GM12872 (cell line): ENCODE data around the gene SSTR5.

Experiments used
- CTCF ChIP-seq: IDR thresholded peaks from 3 replicates; pipeline ENCODE4 v1.5.1; 2011; ENCODE audit warnings: low read depth, mild to moderate bottlenecking, low read length, moderate library complexity; ENCODE audit not compliant: insufficient read depth

Gene SSTR5

GRCh38 chr16:1058216-1058615 is 14.3 kb upstream of the SSTR5 start:
- no peak for TF ChIP-seq CTCF

DNA sequence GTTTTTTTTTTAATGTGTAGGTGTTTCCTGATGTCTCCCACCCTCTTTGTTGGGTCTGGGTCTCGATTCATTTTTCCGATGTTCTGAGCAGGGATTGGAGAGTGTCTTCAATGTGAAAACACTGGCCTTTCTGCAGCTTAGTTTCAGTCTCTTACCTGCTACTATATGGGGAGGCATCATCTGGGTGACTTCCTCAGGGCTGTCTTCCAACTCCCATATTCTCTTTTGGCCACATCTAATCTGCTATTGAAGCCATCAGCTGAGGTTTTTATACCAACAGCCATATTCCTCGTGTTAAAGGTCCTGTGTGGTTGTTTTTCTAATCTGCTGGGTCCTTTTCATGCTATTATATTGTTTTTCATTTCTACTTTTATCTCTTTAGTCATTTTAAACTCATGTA is 13.2 kb upstream of the SSTR5 start:
- TF ChIP-seq CTCF: no peak

GRCh38 chr16:1060416-1061340 is 11.9 kb upstream of the SSTR5 start:
- no peak for TF ChIP-seq CTCF

DNA sequence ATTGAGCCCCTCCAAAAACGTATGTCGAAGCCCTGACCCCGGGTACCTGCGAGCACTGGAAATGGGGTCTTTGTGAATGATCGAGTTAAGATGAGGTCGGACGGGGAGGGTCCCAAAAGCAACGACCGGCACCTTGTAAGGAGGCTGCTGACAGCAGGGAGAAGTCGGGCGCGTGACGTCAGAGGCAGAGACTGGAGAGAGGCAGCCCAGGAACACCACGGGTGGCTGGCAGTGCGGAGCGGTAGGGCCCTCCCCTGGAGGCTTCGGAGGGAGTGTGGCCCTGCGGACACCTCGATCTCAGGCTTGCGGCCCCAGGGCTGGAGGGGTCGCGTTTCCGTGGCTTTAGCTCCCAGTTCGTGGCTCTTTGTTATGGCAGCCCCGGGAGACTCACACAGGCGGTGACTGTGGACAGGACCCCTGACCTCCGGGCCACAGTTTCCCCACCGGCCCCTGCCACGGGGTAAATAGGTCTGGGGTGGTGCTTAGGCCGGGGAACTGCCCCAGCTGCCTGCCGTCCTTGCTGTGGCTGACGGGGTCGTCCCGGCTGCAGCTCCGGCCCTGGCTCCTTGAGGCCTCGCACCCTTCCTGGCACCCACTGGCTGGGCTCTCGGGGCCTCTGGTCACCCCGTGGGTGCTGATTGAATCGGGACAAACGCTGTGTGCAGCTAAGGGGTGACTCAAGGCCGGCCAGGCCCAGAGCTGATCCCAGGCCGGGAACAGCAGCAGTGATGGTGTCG is 10.6 kb upstream of the SSTR5 start:
- no peak for TF ChIP-seq CTCF

GRCh38 chr16:1062895-1063294 is 9.7 kb upstream of the SSTR5 start:
- TF ChIP-seq CTCF: no peak

GRCh38 chr16:1063728-1064127 is 8.8 kb upstream of the SSTR5 start:
- no peak for TF ChIP-seq CTCF

- TF ChIP-seq CTCF: no peak
Measured at GRCh38 chr16:1065469-1066128, 6.9 kb upstream of the SSTR5 start.
